Loucy (cell line): ENCODE results near the gene TMEM163.

ENCODE experiments used
- EZH2phosphoT487 ChIP-seq: fragments of 200-600 bp; IDR thresholded peaks from 2 replicates; pipeline ENCODE4 v1.6.1; 2018; ENCODE audit warnings: antibody characterized with exemption, mild to moderate bottlenecking, moderate library complexity, borderline replicate concordance
- TF ChIP-seq, protein P1 (sequence below): fragments of 200-600 bp; sonication (generic); conservative IDR thresholded peaks from 2 replicates; pipeline ENCODE4 v1.5.1; 2014; ENCODE audit warnings: mild to moderate bottlenecking, antibody characterized with exemption, low read length

DNA sequence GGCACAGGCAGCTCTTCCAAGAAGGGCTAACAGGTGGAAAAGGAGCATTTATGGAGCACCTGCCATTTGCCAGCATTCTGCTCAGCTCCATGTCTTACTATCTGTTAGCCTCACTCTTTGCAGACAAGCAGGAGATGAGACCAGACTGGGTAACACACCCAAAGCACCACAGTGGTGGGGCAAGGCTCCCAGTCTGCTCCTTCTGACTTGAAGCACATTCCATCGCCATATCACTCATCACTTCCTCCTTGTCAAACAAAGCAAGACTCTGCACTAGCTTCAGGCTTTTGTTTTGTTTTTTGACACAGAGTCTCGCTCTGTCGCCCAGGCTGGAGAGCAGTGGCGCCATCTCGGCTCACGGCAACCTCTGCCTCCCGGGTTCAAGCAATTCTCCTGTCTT, 282.1 kb downstream of the TMEM163 start:
- TF ChIP-seq, protein P1, sequence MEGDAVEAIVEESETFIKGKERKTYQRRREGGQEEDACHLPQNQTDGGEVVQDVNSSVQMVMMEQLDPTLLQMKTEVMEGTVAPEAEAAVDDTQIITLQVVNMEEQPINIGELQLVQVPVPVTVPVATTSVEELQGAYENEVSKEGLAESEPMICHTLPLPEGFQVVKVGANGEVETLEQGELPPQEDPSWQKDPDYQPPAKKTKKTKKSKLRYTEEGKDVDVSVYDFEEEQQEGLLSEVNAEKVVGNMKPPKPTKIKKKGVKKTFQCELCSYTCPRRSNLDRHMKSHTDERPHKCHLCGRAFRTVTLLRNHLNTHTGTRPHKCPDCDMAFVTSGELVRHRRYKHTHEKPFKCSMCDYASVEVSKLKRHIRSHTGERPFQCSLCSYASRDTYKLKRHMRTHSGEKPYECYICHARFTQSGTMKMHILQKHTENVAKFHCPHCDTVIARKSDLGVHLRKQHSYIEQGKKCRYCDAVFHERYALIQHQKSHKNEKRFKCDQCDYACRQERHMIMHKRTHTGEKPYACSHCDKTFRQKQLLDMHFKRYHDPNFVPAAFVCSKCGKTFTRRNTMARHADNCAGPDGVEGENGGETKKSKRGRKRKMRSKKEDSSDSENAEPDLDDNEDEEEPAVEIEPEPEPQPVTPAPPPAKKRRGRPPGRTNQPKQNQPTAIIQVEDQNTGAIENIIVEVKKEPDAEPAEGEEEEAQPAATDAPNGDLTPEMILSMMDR, result no peak
- no peak for TF ChIP-seq EZH2phosphoT487
